Measurements from ENCODE around the gene NAA16. TPM values are rescaled to one million over a fixed set of nuclear protein-coding genes. Genes with fewer than 3 reads are reported as not detected.

Gene NAA16
- total and polyA plus RNA-seq, 2 donors (not counting 1 experiment from before 2014, with no cell fraction given): 14.3 to 33.5 TPM

DNA sequence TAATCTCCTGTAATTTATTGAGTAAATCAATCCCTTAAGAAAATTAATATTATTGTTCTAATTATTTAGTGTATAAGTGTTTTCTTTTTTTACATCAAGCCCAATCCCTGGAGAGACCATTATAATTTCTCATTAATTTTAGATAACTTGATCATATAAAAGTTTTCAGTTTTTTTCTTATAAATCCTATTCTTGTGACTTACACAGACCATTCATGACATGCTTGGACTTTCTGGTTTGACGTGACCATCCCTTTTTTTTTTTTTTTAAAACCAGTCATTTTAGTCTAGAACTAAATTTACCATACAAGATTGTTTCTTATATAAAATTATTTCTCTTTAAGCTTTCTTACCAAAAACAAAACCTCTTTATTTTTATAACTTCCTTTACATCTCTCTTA, 42.3 kb upstream of the NAA16 start:
- ATAC-seq (ENCODE audit: low read depth): no peak
- no peaks in the 10 kb centered on the region for H4K20me1 ChIP-seq (ENCODE audit: control insufficient read depth, insufficient read depth, low read length, poor library complexity, severe bottlenecking)
- DNase-seq: peak; percentile 22
- H3K36me3 ChIP-seq (replicated peaks in 1 of 2; ENCODE audit: control extremely low read depth in 1 of 2, control insufficient read depth in 1 of 2, extremely low read depth in 1 of 2, insufficient read depth in 2 of 2, low read length in 1 of 2): no peaks in the 10 kb centered on the region
- POLR2A ChIA-PET: no interaction called here
- Mint-ChIP-seq H3K27ac (no peak overlapping the region), H3K4me1 (peaks cover 9% of the 10 kb centered on the region), H3K9me3 (ENCODE audit: insufficient read depth) (peaks cover 5% of the 10 kb centered on the region), H3K27me3 (no peaks in the 10 kb centered on the region), H3K4me3 (no peak overlapping the region)
- intact Hi-C loops (cut with micrococcal nuclease): no loop called here
- H3K27me3 ChIP-seq (replicated peaks in 1 of 4; ENCODE audit: control extremely low read depth in 1 of 4, control insufficient read depth in 3 of 4, insufficient read depth in 4 of 4, low read length in 3 of 4): no peaks in the 10 kb centered on the region
- WGBS (ENCODE audit: insufficient coverage): no CpG with 5 or more reads among the region's 1 CpG
- peaks cover 0 to 17% (median 11%) of the 10 kb centered on the region in 3 donors for H3K9me3 ChIP-seq (ENCODE audit: control extremely low read depth in 1 of 3, control insufficient read depth in 2 of 3, insufficient read depth in 1 of 3, low read length in 2 of 3)
- H3K4me1 ChIP-seq (ENCODE audit: control insufficient read depth in 2 of 2, insufficient read depth in 2 of 2, low read length in 2 of 2): peaks cover 7 to 14% of the 10 kb centered on the region in 2 donors
- H3K4me2 ChIP-seq (replicated peaks; ENCODE audit: low read depth, low read length, poor library complexity, severe bottlenecking): no peak overlapping the region
- no peak overlapping the region for H3K27ac ChIP-seq (ENCODE audit: low read length in 2 of 2)
- TF ChIP-seq, protein P1, sequence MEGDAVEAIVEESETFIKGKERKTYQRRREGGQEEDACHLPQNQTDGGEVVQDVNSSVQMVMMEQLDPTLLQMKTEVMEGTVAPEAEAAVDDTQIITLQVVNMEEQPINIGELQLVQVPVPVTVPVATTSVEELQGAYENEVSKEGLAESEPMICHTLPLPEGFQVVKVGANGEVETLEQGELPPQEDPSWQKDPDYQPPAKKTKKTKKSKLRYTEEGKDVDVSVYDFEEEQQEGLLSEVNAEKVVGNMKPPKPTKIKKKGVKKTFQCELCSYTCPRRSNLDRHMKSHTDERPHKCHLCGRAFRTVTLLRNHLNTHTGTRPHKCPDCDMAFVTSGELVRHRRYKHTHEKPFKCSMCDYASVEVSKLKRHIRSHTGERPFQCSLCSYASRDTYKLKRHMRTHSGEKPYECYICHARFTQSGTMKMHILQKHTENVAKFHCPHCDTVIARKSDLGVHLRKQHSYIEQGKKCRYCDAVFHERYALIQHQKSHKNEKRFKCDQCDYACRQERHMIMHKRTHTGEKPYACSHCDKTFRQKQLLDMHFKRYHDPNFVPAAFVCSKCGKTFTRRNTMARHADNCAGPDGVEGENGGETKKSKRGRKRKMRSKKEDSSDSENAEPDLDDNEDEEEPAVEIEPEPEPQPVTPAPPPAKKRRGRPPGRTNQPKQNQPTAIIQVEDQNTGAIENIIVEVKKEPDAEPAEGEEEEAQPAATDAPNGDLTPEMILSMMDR (IDR thresholded peaks at IDR 0.05): no peak
- no peak for TF ChIP-seq EZH2 (IDR thresholded peaks at IDR 0.05; ENCODE audit: borderline replicate concordance, insufficient read depth, low read depth, low read length, poor library complexity, severe bottlenecking)
- CTCF ChIA-PET: no interaction called here
- no peaks in the 10 kb centered on the region for H3K79me2 ChIP-seq (ENCODE audit: control insufficient read depth, insufficient read depth, low read length)
- H3K9ac ChIP-seq (ENCODE audit: low read length): no peak overlapping the region
- no peak overlapping the region for H2AFZ ChIP-seq (ENCODE audit: insufficient read depth, low read depth, low read length, poor library complexity, severe bottlenecking)
- H3K4me3 ChIP-seq (ENCODE audit: control extremely low read depth in 1 of 5, extremely low read depth in 1 of 5, insufficient read depth in 1 of 5, low read depth in 2 of 5, low read length in 4 of 5): no peak overlapping the region

DNA sequence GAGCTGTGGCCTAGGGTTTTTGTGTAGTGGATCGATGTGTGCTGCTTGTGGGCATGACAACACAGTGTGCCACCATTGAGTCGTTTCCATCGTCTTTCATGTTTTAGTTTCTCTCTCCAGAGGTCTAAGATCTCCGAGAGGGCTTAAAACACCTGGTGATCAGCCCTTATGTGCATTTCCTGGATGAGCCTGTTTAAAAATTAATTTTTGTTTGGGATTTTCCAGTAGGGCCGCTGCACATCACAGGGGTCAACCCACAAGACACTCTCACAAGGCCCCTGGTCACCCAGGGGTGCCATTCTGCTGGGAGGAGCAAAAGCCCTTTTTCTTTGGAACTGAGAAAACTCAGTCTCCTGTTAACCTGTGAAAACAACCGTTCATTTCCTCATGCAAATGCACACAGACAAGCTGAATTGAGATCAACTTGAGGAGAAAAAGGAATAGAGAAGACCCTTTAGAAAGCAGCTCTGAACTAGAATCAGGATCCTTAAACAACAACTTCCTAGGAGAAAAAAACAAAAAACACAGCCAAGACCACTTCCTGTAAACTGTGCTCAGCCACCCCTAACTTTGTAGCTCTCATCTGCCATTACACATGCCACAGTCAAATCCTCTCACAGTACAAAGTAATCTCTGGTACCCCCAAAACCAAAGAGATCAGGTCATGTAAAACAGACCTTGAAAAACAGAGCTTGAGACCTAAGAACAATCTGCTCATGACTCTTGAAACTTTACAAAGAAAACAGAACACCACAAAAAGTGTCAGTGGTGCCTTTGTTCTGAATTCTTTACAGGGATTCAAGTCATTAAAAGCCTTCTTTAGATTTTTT, 39.4 kb upstream of the NAA16 start:
- Mint-ChIP-seq H3K4me3 (no peak overlapping the region), H3K27ac (peak overlapping the region; percentile 70), H3K4me1 (peaks cover 9% of the 10 kb centered on the region), H3K27me3 (no peaks in the 10 kb centered on the region), H3K9me3 (ENCODE audit: insufficient read depth) (peaks cover 2% of the 10 kb centered on the region)
- peaks cover 7 to 14% of the 10 kb centered on the region in 2 donors for H3K4me1 ChIP-seq (ENCODE audit: control insufficient read depth in 2 of 2, insufficient read depth in 2 of 2, low read length in 2 of 2)
- TF ChIP-seq, protein P1 (IDR thresholded peaks at IDR 0.05): no peak
- TF ChIP-seq EZH2 (IDR thresholded peaks at IDR 0.05; ENCODE audit: borderline replicate concordance, insufficient read depth, low read depth, low read length, poor library complexity, severe bottlenecking): no peak
- 80% methylated on average over 4 of the region's 6 CpGs for WGBS (ENCODE audit: insufficient coverage)
- no peak overlapping the region for H3K9ac ChIP-seq (ENCODE audit: low read length)
- H3K4me2 ChIP-seq (replicated peaks; ENCODE audit: low read depth, low read length, poor library complexity, severe bottlenecking): no peak overlapping the region
- intact Hi-C loops (cut with micrococcal nuclease): no loop called here
- H3K27ac ChIP-seq (ENCODE audit: low read length in 2 of 2): no peak overlapping the region
- H3K36me3 ChIP-seq (replicated peaks in 1 of 2; ENCODE audit: control extremely low read depth in 1 of 2, control insufficient read depth in 1 of 2, extremely low read depth in 1 of 2, insufficient read depth in 2 of 2, low read length in 1 of 2): no peaks in the 10 kb centered on the region
- peaks cover 0 to 11% (median 11%) of the 10 kb centered on the region in 3 donors for H3K9me3 ChIP-seq (ENCODE audit: control extremely low read depth in 1 of 3, control insufficient read depth in 2 of 3, insufficient read depth in 1 of 3, low read length in 2 of 3)
- H3K4me3 ChIP-seq (ENCODE audit: control extremely low read depth in 1 of 5, extremely low read depth in 1 of 5, insufficient read depth in 1 of 5, low read depth in 2 of 5, low read length in 4 of 5): no peak overlapping the region
- H3K27me3 ChIP-seq (replicated peaks in 1 of 4; ENCODE audit: control extremely low read depth in 1 of 4, control insufficient read depth in 3 of 4, insufficient read depth in 4 of 4, low read length in 3 of 4): no peaks in the 10 kb centered on the region
- ChIA-PET POLR2A (interaction anchor here (0.5 kb wide), 1 partner anchor 10 kb away, joined by 3 read pairs; no protein-coding TSS in a partner anchor), CTCF (interaction anchor here (1.3 kb wide), 1 partner anchor 49 kb away, joined by 3 read pairs; no protein-coding TSS in a partner anchor)
- H2AFZ ChIP-seq (ENCODE audit: insufficient read depth, low read depth, low read length, poor library complexity, severe bottlenecking): peak overlapping the region; percentile 47
- no peaks in the 10 kb centered on the region for H4K20me1 ChIP-seq (ENCODE audit: control insufficient read depth, insufficient read depth, low read length, poor library complexity, severe bottlenecking)
- DNase-seq (peak; percentile 25), ATAC-seq (ENCODE audit: low read depth) (no peak)
- H3K79me2 ChIP-seq (ENCODE audit: control insufficient read depth, insufficient read depth, low read length): no peaks in the 10 kb centered on the region
